Measurements from ENCODE around the gene METTL18.
"Not testable (repeated sequence)": the region's sequence is repeated elsewhere in the genome, so short reads cannot be mapped to it uniquely, and the experiment has no call there.

Gene METTL18

DNA sequence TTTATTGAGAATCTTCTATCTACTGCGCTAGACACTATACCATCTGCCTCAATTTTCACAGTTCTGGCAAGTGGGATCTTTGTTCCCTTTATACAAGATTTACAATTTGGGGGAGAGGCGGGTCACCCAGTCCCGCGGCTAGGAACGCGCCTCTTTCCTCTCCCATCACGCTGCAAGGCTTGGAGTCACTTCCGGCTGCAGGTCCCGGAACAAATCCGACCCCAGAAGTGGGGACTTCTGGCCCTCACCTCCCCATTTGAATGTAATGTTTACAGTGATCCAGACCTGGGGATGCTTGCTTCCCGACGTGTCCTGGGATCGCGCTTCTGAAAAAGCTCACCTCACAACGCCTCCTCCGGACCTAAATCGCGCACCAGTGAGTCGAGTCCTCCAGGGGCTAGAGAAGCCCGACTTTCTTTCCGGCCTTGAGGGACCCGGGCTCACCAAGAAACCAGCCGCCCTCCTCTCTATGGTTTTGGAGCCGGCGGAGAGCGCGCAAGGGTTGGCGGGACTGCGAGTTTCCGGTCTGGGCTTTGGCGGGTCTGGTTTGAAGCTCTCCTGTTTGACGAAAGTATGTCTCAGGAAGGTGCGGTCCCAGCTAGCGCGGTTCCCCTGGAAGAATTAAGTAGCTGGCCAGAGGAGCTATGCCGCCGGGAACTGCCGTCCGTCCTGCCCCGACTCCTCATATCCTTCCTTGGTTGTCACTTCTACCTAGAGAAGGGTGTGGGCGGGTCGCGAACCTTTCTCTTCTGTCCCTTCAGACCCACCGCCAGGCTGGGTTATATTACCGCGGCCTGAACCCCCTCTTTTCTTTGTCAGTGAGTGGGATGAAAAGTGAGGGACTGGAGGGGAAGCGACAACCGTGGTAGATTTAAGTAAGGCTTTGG is at the start of gene METTL18:
Gene METTL18, minus strand, starts transcription at position 378 of the 887 bp plus-strand sequence. CDS start 1,212 bp downstream, outside the sequence.
- DNase-seq = peak; percentile 40

DNA sequence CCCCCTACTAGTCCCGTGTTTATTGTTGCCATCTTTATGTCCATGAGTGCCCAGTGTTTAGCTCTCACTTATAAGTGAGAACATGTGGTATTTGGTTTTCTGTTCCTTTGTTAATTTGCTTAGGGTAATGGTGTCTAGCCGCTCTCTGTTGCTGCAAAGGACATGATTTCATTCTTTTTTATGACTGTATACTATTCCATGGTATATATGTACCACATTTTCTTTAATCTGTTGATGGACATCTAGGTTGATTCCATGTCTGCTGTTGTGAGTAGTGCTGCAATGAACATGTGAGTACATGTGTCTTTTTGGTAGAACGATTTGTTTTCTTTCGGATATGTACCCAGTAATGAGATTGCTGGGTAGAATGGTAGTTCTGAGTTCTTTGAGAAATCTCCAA is 44.2 kb upstream of the METTL18 start:
- no peak for DNase-seq

DNA sequence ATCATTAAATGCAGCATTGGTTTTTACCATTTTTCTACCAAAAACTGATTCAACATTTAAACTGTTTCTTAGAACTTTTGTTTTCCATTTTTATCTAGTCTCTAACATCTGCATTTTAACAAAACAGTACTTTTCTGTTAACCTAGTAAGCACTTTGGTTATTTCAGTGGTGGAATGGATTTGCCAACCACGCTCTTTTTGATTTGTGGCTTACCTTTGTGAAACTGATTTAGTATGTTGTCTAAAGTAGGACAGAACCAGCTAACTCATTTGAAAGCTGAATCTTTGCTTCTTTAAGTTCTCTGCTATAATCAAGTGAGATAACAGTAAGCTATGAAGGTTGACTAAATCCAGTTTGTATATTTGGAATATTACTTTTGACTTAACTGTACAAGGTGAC is 41.5 kb upstream of the METTL18 start:
- no peak for DNase-seq

DNA sequence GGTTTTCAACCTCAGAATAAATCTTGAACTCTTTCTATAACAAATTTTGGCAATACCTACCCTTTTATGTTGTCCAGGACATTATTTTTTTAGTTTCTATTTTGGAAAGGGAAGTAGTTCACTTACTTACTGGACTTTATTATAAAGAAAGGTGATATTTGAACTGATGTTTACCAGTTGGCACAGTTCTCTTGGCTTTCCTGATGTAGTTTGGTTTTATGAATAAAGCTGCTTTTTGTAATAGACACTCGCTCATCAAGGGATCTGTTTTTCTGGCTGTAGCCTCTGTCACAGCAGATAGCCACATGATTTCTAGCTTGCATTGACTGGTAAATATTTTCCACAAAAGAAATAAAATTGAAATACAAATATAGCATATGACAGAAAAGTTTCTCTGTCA is 40.9 kb upstream of the METTL18 start:
- DNase-seq = no peak

DNA sequence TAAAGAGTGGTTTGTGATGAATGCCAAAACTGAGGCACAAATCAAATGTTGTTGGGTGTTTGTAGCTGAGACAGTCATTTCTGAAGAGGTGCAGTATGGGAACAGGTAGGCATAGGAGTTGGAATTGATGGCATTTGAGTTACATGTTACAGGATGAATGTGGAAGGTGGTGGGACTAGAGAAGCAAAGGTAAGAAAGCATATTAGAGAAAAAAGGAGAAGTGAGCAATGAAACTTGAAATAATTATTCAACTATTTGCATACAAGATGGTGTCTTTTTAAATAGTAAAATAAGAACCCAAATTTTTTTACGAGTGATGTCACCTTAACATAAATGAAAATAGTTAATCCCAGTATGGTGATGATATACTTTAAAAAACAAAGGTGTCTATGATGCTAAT is 40.2 kb upstream of the METTL18 start:
- DNase-seq = no peak

DNA sequence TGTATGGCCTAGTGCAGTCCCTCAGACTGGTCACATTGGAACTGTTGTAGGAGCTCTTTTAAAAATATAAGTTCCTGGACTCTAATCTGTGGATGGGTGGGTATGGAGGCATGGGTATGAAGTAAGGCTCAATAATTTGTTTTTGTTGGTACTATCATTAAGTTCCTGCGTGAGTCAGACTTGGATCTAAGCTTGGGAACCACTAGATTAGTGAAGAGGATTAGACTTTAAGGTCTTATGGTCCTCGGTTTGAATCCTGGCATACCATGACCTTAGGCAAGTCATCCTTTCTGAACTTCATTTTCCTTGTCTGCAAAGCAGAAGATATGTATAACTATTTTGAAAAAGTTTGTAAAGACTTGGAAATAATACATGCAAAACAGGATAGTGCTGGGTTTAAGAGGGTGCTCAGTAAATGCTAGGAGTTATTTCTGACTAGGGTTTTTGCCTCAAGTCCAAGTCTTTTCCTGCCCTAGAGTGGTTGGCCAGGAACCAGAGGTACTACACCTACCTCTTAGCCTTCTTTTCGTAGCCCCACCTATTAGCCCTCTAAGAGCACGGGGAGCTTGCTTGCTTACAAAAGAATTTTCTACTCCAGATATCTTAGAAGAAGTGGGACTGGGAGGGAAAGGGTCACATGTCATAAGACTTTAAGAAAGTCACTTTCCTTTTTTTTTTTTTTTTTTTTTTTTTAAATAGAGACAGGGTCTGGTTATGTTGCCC is 38.6 kb upstream of the METTL18 start:
- DNase-seq = no peak

DNA sequence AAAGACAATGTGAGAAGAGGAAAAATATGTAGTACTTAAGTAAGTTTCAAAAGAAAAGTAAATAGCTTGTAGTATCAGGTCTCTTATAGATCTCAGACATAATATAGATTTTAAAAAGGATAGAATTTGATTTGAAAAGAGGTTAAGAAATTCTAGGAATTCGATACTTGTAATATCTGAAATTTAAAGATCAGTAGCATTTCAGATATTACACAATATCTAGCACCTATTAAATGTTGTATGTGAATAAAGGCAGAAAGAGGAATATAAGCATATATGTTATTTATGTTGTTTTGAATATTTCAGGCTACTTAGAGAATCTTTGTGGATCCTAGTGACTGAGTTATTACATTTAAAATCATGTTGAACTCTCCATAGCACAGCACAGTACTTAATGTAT is 35.0 kb upstream of the METTL18 start:
- no peak for DNase-seq

DNA sequence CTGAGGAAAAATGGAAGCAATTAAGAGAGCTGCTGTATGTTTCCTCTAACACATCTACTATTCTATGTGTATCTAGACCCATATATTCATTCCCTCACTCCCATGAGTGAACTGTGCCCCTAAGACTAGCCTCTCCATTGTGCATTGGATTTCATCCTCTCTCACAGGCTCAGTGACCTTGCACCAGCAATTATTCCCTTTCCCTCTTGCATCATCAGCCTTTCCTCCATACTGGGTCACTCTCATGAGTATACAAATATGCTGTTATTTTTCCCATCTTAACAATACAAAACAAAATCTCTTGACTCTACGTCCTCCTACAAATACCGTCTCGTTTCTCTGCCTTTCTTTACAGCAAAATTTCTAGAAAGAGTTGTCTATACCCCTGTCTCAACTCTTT is 29.4 kb upstream of the METTL18 start:
- no peak for DNase-seq

DNA sequence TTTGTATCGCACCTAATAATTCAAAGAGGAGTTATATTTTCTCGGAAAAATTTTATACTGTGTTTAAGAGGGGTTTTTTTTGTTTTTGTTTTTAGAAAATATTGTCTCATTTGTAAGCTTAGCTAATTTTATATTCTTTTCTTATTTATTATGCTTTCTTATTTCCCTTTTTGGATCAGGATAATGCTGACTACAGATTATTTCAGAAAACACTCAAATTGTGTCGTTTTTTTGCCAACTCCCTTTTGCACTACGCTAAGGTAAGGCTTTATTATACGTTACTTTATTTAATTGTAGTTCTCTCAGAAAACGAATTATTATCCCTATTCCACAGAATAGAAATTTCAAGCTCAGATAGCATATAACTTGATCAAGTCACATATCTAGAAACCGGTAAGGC is 26.8 kb upstream of the METTL18 start:
- no peak for DNase-seq

DNA sequence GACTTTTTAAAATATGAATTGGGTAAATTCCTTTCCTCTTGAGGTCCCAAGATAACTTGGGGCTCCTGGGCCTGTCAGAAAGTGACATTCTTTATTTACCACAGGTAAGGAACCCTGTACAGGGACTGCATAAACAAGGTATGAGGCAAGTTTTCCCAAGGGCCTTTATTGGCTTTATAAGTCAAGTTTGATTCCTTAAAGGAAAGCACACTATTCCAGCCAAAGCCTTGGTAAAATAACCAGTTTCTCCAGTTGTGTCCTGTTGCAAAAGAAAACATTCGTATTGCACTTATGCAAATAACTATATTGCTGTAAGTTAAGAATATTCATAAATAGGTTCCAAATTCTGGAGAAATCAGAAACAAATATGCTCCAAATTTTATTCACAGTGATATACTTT is 21.9 kb upstream of the METTL18 start:
- no peak for DNase-seq

DNA sequence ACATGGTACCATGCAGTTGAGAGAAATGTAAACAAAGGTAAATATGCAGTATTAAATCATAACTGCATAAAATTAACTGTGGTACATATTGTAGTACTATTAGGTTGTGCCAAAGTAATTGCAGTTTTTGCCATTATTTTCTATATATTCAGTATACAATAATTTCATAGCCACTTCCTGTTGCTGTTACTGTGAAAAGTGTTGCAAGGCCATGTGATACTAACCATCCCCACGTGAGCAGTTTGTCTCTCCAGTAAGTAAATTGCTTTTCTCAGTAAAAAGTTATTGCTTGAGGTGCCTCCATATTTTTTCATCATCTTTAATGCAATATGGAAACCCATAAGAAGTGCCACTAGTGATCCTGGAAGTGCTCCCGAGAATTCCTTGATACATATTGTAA is 19.6 kb upstream of the METTL18 start:
- no peak for DNase-seq

DNA sequence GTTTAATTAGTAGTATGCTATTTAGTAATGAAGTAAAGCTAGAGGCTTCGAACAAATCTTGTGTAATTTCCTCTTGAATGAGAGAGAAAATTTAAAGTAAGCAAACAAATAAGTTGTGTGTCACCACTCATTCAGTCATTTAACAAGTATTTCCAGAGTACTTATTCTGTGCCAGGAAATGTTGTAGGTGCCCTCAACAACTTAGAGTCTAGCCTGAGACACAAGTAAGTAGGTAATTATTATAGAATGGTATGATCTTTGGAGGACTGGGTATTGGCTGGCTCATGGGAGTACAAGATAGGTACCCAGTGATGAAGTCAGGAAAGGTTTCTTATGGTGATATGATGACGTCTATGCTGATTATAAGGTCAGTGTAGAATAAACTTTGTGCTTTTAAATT is 17.4 kb upstream of the METTL18 start:
- no peak for DNase-seq

DNA sequence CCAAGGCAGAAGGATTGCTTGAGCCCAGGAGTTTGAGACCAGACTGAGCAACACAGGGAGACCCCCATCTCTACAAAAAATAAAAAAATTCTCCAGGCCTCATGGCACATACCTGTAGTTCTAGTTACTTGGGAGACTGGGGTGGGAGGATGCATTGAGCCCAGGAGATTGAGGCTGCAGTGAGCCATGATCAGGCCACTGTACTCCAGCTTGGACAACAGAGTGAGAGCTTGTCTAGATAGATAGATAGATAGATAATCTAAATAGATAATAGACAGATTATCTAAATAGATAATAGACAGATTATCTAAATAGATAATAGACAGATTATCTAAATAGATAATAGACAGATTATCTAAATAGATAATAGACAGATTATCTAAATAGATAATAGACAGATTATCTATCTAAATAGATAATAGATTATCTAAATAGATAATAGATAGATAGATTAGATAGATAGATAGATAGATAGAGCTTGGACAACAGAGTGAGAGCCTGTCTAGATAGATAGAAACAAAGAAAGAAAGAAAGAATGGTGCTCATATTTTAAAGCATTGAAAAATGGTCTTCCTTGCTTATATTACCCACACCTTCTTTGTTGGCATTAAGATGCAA is 16.8 kb upstream of the METTL18 start:
- not testable (repeated sequence) for DNase-seq

DNA sequence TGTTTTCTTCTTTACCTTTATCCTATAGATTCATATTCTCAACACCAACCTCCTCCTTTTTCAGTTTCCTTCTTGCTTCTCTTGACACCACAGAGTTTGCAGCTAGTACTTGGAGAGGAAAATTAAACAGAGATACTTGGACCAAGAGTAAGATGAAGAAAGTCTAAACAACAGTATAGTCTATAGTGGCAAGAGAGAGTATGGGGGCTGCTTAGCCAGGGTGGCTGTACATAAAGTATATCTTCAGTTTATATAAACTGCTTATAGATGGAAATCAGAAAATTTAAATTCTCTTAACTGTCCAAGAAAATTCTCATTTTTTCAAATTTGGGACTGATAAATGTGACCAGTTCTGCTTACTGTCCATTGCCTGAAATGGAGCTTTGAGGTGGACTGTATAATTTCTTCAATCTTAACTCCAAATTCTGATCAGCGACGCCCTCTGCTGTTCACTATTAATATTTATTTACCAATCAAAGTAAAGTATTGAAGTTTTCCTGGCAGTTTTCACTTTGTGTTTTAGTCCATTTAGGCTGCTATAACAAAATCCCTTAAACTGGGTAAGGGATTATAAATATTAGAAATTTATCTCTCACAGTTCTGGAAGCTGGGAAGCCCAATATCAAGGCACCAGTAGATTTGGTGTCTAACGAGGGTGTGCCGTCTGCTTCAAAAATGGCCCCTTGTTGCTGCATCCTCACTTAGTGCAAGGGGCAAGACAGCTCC is 14.8 kb upstream of the METTL18 start:
- no peak for DNase-seq

DNA sequence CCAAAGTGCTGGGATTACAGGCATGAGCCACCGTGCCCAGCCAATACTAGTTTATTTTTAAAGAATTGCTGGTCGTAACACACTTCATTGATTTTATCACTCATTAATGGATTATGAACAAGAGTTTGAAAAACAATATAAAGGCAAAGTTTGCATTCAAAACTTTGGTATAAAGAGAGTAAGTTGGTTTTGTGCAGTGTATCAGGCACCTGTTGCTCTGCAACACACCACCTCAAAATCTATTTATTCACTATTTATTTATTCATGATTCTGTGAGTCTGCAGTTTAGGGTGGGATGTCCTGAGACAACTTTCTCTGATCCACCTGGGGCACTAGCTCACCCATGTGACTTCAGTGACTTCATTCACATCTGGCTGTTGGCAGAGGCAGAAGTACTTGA is 10.2 kb upstream of the METTL18 start:
- no peak for DNase-seq

DNA sequence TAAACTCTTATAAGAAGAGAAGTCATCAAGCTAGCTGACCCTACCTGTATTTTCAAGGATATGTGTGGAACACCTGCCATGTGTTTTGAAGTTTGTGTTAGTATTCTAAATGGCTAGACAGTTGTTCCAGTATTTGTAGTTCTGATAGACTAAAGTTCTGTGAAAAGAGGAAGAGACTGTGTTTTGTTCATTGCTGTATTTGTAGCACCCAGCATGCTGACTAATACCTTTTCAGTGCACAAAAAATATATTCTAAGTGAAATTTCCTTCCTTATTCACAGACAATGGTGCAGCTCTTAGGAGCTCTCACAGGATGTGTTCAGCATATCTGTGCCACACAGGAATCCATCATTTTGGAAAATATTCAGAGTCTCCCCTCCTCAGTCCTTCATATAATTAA is 8.2 kb upstream of the METTL18 start:
- no peak for DNase-seq

DNA sequence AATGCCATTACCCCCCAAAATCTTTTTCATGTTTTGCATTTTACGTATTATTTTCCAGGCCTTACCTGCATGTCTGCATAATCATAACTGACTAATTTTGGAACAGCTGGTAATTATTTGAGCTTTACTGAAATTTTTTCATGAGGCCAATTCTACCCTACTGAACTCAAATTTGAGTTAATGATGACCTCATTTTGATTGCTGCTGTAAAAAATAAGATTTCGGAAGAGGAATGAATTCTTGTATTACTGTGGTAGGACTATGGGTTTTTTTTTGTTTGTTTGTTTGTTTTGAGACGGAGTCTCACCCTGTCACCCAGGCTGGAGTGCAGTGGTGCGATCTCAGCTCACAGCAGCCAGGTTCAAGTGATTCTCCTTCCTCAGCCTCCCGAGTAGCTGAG is 2.6 kb upstream of the METTL18 start:
- no peak for DNase-seq

DNA sequence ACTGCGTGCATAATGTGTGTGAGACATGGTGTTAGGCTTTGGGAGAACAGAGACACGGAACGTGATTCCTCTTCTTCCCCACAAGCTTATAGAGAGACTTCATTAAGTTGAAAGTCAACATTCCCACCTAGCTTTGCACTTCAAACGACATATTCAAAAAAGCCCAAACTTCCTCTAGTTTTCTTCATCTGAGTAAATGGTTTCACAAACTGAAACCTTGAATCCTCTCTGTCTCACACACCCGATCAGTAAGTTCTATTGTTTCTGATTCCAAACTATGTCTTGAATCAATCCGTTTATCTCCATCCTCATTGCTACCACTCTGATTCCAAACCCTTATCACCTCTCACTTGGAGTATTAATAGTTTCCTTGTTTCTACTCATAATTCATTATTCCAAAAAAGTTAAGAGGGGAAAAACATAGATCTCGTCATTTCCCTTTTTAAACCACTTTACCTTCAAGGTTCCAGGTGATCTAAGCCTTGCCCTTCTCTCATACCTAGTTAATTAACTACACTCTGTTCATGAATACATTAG is 1.6 kb upstream of the METTL18 start:
- DNase-seq = no peak

DNA sequence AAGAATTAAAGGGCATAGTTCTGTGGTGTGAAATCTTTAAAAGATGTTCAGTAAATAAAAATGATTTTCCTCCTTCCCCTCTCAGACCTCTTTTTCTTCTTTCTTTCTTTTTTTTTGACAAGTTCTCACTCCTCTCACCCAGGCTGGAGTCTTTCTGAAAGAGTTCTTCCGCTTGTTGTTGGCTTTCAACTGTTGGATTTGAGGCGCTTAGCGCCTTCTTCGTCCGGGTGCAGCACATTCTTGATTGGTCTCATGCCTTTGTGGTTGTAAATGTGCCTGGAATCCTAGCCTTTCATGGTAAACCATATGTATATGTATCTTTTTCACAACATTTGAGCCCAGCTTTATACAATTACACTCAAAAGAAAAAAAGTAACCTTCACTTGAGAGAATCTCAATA is 980 bp upstream of the METTL18 start:
- DNase-seq = no peak

DNA sequence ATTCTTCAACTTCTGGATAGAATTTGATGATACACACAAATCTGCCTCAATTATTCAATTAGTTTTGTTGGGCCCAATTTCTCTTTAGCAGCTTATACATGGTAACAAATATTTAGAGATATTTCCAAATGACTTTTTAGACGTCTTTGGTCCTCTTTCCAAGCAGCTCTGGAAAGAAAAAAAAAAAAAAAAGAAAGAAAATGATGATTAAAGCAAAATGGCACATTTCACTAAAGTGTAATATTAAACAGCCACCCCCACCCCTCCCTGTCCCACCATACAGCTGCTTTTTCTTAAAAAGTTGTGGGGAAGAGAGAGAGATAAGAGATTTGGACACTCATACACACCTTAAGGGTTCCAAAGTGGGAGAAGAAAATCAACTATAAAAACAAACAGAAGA is 977 bp downstream of the METTL18 start:
- no peak for DNase-seq

DNA sequence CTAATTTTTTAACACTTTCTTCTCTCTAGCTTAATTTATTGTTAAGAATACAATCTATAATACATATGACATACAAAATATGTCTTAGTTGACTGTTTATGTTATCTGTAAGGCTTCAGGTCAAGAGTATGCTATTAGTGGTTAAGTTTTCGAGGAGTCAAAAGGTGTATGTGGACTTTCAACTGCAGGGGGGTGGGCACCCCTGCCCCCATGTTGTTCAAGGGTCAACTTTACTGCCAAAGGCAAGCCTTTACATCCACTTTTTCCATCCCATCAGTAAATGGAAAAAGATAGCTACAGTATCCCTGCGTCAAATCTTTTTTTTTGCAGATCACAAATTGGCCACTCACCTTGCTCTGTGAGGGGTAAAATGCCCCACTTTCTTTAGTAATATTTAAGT is 6.3 kb downstream of the METTL18 start:
- DNase-seq = no peak

DNA sequence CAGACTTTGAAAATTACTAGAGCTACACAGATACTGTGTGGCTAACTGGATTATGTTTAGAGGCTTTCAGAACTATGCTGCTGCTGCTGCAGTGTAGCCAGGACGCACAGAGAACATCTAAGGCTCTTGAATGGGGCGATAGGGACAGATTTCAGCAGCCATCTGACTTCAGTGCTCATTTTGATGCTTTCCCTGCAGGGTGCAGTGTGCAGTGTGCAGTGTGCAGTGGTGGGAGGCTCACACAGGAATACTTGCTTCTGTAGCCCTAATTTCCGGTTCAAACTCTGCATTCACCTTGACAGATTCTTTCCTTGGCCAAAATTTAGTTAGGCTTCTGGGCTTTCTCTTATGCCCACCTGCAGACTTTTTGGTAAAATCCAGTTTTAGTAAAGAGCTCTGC is 7.7 kb downstream of the METTL18 start:
- DNase-seq = no peak

DNA sequence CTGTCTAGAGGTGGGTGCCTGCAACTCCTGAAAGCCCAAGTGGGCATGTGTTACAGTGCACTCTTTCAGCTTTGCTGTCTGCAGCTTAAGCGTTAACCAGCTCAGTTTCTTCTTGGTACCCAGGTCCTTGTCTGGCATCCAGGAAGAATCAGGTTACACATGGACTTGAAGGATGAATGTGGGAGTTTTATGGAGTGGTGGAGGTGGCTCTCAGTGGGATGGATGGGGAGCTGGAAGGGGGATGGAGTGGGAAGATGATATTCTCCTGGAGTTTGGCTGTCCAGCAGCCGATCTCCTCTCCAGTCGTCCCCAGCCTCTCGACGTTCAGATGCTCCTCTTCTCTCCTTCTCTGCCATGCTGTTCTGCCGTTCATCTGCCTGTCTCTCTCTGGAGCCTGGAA is 9.4 kb downstream of the METTL18 start:
- DNase-seq = no peak
